ENCODE measurements around the gene PLA2G4B. TPM values are rescaled to one million over a fixed set of nuclear protein-coding genes. Genes with fewer than 3 reads are reported as not detected.

Gene PLA2G4B
- total RNA-seq, 2 experiments from 2014 or later = 4.2 to 4.8 TPM

DNA sequence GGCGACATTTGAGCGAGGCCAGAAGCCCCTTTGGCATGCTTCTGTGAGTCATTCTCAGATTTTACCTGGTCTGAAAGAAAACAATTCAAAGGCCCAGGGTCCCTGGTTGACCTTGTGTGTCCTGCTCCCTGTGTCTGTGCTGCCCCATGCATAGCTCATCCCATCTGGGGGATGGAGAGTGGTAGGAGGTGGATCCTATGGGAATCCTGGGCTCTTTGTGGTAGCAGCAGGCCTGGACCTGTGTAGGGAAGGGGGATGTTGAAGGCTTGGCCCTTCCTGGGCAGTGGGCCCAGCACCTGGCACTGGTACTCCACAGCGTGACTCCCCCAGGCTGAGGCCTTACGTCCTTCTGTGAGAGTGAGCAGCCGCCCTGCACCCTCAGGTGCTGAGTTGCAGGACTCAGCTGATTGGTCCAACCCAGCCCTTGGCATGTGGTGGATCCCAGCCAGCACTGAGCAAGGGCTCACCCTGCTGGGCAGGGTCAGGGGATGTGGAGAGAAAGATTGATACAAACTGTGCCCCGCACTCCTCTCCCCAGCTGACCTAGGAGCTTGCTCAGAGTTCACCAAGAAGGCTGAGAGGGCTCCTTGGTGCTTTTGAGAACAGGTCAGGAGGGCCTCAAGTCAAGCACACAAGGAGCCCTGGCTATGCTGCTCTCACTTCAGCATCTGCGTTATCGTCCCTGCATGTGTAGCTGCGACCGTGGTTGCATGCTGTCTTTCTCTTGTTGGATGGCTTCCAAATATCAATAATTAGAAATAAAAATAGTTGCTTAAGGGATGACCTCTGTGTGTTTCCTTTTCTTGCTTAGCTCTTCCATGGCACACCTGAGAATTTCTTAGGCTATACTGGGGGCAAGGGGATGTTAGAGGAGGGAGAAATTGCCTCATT is 32.1 kb upstream of the PLA2G4B start:
- intact Hi-C loops (cut with micrococcal nuclease) = no loop called here
- no peak overlapping the region for H3K27ac Mint-ChIP-seq
- no peaks in the 10 kb centered on the region for H3K9me3 Mint-ChIP-seq

GRCh38 chr15:41809121-41809520 is 29.5 kb upstream of the PLA2G4B start:
- H3K27ac Mint-ChIP-seq = peak overlapping the region; percentile 11
- no peak for TF ChIP-seq CTCF (IDR thresholded peaks at IDR 0.05)
- H3K27me3 Mint-ChIP-seq = no peaks in the 10 kb centered on the region
- no peak overlapping the region for H3K4me3 Mint-ChIP-seq
- H3K4me1 Mint-ChIP-seq (ENCODE audit: low read depth) = peaks cover 25% of the 10 kb centered on the region
- DNase-seq (no peak), ATAC-seq (no peak)
- POLR2A ChIA-PET = no interaction called here
- H3K36me3 Mint-ChIP-seq (ENCODE audit: low read depth) = peaks cover 4% of the 10 kb centered on the region
- CTCF ChIA-PET = interaction anchor here (0.7 to 15.8 kb wide), 4 partner anchors 33 to 343 kb away, joined by 3 to 337 read pairs (median 7); partner anchors contain the start of gene MAPKBP1
- intact Hi-C loops (cut with micrococcal nuclease) = no loop called here
- no peaks in the 10 kb centered on the region for H3K9me3 Mint-ChIP-seq

More for the DNA sequence above, 32.1 kb upstream of the PLA2G4B start:
- DNase-seq (no peak), ATAC-seq (peak; percentile 34)
- Mint-ChIP-seq H3K27me3 (no peaks in the 10 kb centered on the region), H3K4me3 (no peak overlapping the region), H3K36me3 (ENCODE audit: low read depth) (no peaks in the 10 kb centered on the region), H3K4me1 (ENCODE audit: low read depth) (peaks cover 25% of the 10 kb centered on the region)
- TF ChIP-seq CTCF (IDR thresholded peaks at IDR 0.05) = no peak
- CTCF ChIA-PET = interaction anchor here (15.8 kb wide), 1 partner anchor 31 kb away, joined by 337 read pairs; the partner anchor contains the start of gene MAPKBP1
- POLR2A ChIA-PET = no interaction called here

- peaks cover 22% of the 10 kb centered on the region for H3K4me1 Mint-ChIP-seq (ENCODE audit: low read depth)
- DNase-seq = no peak
- ChIA-PET CTCF (interaction anchor here (0.7 to 15.8 kb wide), 8 partner anchors 12 to 344 kb away, joined by 3 to 337 read pairs (median 12); partner anchors contain the start of gene MAPKBP1), POLR2A (interaction anchor here (3.8 kb wide), 1 partner anchor 36 kb away, joined by 29 read pairs; the partner anchor contains the start of gene MAPKBP1)
- no peaks in the 10 kb centered on the region for H3K27me3 Mint-ChIP-seq
- H3K4me3 Mint-ChIP-seq = no peak overlapping the region
- H3K36me3 Mint-ChIP-seq (ENCODE audit: low read depth) = peaks cover 4% of the 10 kb centered on the region
- intact Hi-C loops (cut with micrococcal nuclease) = no loop called here
- H3K9me3 Mint-ChIP-seq = no peaks in the 10 kb centered on the region
- TF ChIP-seq CTCF (IDR thresholded peaks at IDR 0.05) = no peak
- ATAC-seq = no peak
- peak overlapping the region; percentile 19 for H3K27ac Mint-ChIP-seq
These were observed 29.0 kb upstream of the PLA2G4B start for GRCh38 chr15:41809526-41810220.

GRCh38 chr15:41810651-41811431 is 27.8 kb upstream of the PLA2G4B start:
- Mint-ChIP-seq H3K27me3 (no peaks in the 10 kb centered on the region), H3K4me1 (ENCODE audit: low read depth) (peaks cover 18% of the 10 kb centered on the region), H3K9me3 (no peaks in the 10 kb centered on the region), H3K27ac (no peak overlapping the region), H3K4me3 (no peak overlapping the region), H3K36me3 (ENCODE audit: low read depth) (peaks cover 4% of the 10 kb centered on the region)
- DNase-seq (no peak), ATAC-seq (peak; percentile 7)
- no peak for TF ChIP-seq CTCF (IDR thresholded peaks at IDR 0.05)
- intact Hi-C loops (cut with micrococcal nuclease) = loop anchor here (1.0 kb wide), 1 partner anchor 39 kb away; no protein-coding TSS in a partner anchor
- CTCF ChIA-PET = interaction anchor here (0.7 to 15.8 kb wide), 39 partner anchors 9 to 395 kb away, joined by 3 to 337 read pairs (median 5); partner anchors contain the start of genes MAPKBP1, SPTBN5 and TYRO3
- POLR2A ChIA-PET = interaction anchor here (0.7 to 3.8 kb wide), 5 partner anchors 10 to 253 kb away, joined by 3 to 29 read pairs (median 3); partner anchors contain the start of gene MAPKBP1

All from activated CD8-positive, alpha-beta T cell treated with anti-CD3 and anti-CD28 coated beads for 36 hours (primary cell).